ENCODE measurements around the gene FFAR1. TPM values are rescaled to one million over a fixed set of nuclear protein-coding genes. Genes with fewer than 3 reads are reported as not detected.

The FFAR1 gene
- total and polyA plus RNA-seq, 2 of the 8 experiments (the other 6 are each of a cell fraction or from before 2014, with no cell fraction given): not detected

- Histone ChIP-seq H4K91ac (replicated peaks; ENCODE audit: insufficient read length, low read length) (no peak overlapping the region), H2BK5ac (ENCODE audit: low read depth, low read length) (no peak overlapping the region), H3K9ac (replicated peaks in 1 of 4; ENCODE audit: extremely low read depth in 1 of 4, low read depth in 3 of 4, low read length in 3 of 4) (no peak overlapping the region), H2AFZ (ENCODE audit: low read length) (no peak overlapping the region), H3K4me2 (ENCODE audit: insufficient read depth in 1 of 2, low read depth in 2 of 2, low read length in 2 of 2) (no peak overlapping the region), H3K18ac (ENCODE audit: extremely low read depth, low read length) (no peak overlapping the region; the same call in 1 of the 2 replicates), H3K27me3 (replicated peaks in 1 of 4; ENCODE audit: control insufficient read depth in 3 of 4, extremely low read depth in 1 of 4, insufficient read depth in 3 of 4, low read length in 3 of 4) (no peaks in the 10 kb centered on the region), H3K56ac (replicated peaks; ENCODE audit: insufficient read length, low read depth, low read length) (no peak overlapping the region), H3K4me1 (replicated peaks in 1 of 4; ENCODE audit: control insufficient read depth in 3 of 4, insufficient read depth in 4 of 4, low read length in 3 of 4) (peaks cover 0 to 2% (median 0%) of the 10 kb centered on the region in 4 experiments; a peak in 1 of 7 replicates), H4K8ac (ENCODE audit: extremely low read depth, insufficient read depth, low read length) (peak overlapping the region; percentile 71), H3K14ac (ENCODE audit: insufficient read length) (no peak overlapping the region), H3K23ac (ENCODE audit: insufficient read length) (no peak overlapping the region), H3K4ac (replicated peaks; ENCODE audit: insufficient read length, low read depth, low read length) (no peak overlapping the region), H4K20me1 (replicated peaks in 1 of 2; ENCODE audit: control insufficient read depth in 1 of 2, insufficient read depth in 2 of 2, low read length in 2 of 2) (no peaks in the 10 kb centered on the region), H2BK12ac (ENCODE audit: low read depth, low read length) (no peak overlapping the region), H2BK120ac (replicated peaks; ENCODE audit: low read depth, low read length) (no peak overlapping the region), H3K4me3 (ENCODE audit: extremely low read depth in 1 of 4, insufficient read depth in 2 of 4, low read depth in 3 of 4, low read length in 4 of 4) (no peak overlapping the region), H2AK5ac (ENCODE audit: low read depth, low read length) (no peak overlapping the region), H3K27ac (ENCODE audit: low read depth, low read length) (no peak overlapping the region), H3K79me2 (ENCODE audit: control insufficient read depth in 1 of 2, insufficient read depth in 2 of 2, low read length in 2 of 2) (no peaks in the 10 kb centered on the region), H3K23me2 (ENCODE audit: low read depth, low read length) (no peaks in the 10 kb centered on the region), H4K5ac (ENCODE audit: insufficient read length, low read depth, low read length) (no peak overlapping the region), H3K79me1 (ENCODE audit: low read depth, low read length) (no peaks in the 10 kb centered on the region), H2BK20ac (ENCODE audit: low read length) (no peak overlapping the region), H3K9me3 (ENCODE audit: insufficient read depth in 2 of 2, low read depth in 1 of 2, low read length in 1 of 2) (no peaks in the 10 kb centered on the region), H2BK15ac (ENCODE audit: low read length) (no peak overlapping the region), H3K36me3 (ENCODE audit: control insufficient read depth in 2 of 4, insufficient read depth in 4 of 4, low read length in 3 of 4) (no peaks in the 10 kb centered on the region)
- DNase-seq (ENCODE audit: low read depth in 1 of 2, low spot score in 2 of 2): no peak
- FAIRE-seq: no peak
- 90% methylated on average over 21 of the region's 21 CpGs; no CpG with 5 or more reads in 1 of the 2 experiments for WGBS, 2 experiments (ENCODE audit: extremely low coverage in 1 of 2, insufficient coverage in 1 of 2, insufficient read length in 1 of 2, insufficient replicate concordance in 2 of 2, low coverage in 1 of 2, low lambda C conversion rate in 2 of 2, missing lambda C conversion rate in 1 of 2)
- POLR2A ChIA-PET (ENCODE audit: partially characterized antibody): interaction anchor here (1.0 to 1.5 kb wide), 2 partner anchors 22 to 39 kb away, joined by 3 to 4 read pairs; no protein-coding TSS in a partner anchor
- CTCF ChIA-PET (ENCODE audit: partially characterized antibody): interaction anchor here (1.1 to 4.1 kb wide), 2 partner anchors 15 to 55 kb away, joined by 3 to 20 read pairs; partner anchors contain the start of gene CD22
- TF ChIP-seq CHD2 (IDR thresholded peaks at IDR 0.05; ENCODE audit: low read length) (no peak), SRF (IDR thresholded peaks at IDR 0.05; ENCODE audit: low read depth, low read length) (no peak), NANOG (IDR thresholded peaks at IDR 0.05; ENCODE audit: insufficient read depth, low read depth, low read length, poor library complexity, severe bottlenecking) (no peak), JUND (IDR thresholded peaks at IDR 0.05; ENCODE audit: low read length) (no peak), TAF7 (optimal IDR thresholded peaks at IDR 0.05; ENCODE audit: borderline replicate concordance, low read depth, low read length) (no peak), POLR2AphosphoS5 (IDR thresholded peaks at IDR 0.05; ENCODE audit: low read depth, low read length) (no peak), SIN3A (conservative IDR thresholded peaks at IDR 0.05 in 1 of 2, IDR thresholded peaks at IDR 0.05 in 1 of 2; ENCODE audit: low read depth in 1 of 2, low read length in 2 of 2) (no peak), RNF2 (IDR thresholded peaks at IDR 0.05; ENCODE audit: borderline replicate concordance, low read depth, low read length, missing control alignments, poor library complexity, severe bottlenecking) (no peak), BACH1 (IDR thresholded peaks at IDR 0.05; ENCODE audit: low read length) (no peak), KDM1A (IDR thresholded peaks at IDR 0.05; ENCODE audit: borderline replicate concordance, low read length) (no peak), E2F6 (IDR thresholded peaks at IDR 0.05) (no peak)
Observed at GRCh38 chr19:35311901-35312665, 35.6 kb upstream of the FFAR1 start.
